Measurements from ENCODE around the gene CCDC78.

DNA sequence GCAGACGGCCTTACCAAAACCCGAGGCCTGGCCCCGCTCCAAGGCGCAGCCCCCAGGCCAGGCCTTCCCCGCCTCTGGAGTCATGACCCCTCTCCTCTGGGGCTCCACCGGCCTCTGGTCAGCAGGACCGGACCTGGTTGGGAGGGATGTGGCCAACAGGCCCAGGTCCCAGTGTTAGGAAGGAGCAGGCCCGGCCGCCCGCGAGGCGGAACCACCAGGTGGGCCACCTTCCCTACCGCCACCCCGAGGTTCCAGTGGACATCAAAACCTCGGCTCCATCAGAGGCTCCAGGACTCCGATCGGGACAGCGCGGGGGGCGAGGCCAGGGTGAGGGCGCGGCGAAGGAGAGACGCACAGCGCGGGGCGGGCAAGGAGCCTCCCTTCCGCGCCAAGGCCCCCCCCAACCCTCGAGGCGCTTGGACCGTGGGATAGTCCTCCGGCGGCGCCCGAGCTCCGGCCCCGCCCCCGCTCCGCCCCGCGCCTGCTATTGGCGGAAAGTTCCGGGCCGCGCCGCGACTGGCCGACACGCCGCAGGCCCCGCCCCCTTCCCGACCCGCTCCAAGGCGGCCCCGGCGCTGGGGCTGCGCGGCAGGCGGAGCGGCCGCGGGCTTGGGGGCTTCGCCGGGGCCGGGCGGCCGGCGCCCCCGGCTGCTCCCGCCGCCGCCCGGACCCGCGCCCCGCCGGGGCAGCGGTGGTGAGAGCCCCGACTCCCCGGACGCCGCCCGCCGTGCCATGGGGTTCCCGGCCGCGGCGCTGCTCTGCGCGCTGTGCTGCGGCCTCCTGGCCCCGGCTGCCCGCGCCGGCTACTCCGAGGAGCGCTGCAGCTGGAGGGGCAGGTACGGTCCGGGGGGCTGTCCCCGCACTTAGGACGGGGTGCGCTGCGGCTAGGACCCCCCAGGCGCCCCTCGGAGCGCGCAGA is 11.4 kb downstream of the CCDC78 start, which contains the start of gene METRN:
- TF ChIP-seq CTCF (IDR thresholded peaks at IDR 0.05) (no peak), POLR2A (IDR thresholded peaks at IDR 0.05) (no peak)
